DOHH2 (cell line): ENCODE results near the gene TMPRSS13.

Source experiments
- CTCF ChIP-seq: fragments of 200-600 bp; sonication (generic); IDR thresholded peaks from one replicate; pipeline ENCODE4 v1.5.1; 2014; ENCODE audit warnings: antibody characterized with exemption, mild to moderate bottlenecking, low read depth, low read length; ENCODE audit not compliant: poor library complexity, severe bottlenecking
- EZH2phosphoT487 ChIP-seq: fragments of 200-600 bp; sonication (generic); IDR thresholded peaks from 2 replicates; pipeline ENCODE4 v1.6.1; 2017; ENCODE audit warnings: borderline replicate concordance, mild to moderate bottlenecking, antibody characterized with exemption, low read length, moderate library complexity, mixed read lengths

- TF ChIP-seq CTCF, result no peak
- TF ChIP-seq EZH2phosphoT487, result no peak
These were observed 59.6 kb downstream of the TMPRSS13 start for GRCh38 chr11:117869604-117870003.
